Prostate gland (tissue), 2 donors: Measurements from ENCODE around the gene PEX5.

Experiments used
- CTCF ChIP-seq, 4 experiments: fragments of 200-600 bp in 2 of 4; fragments of 450-650 bp in 2 of 4; sonication (generic) in 2 of 4; IDR thresholded peaks; 1 replicate in 3 of 4; 2 replicates in 1 of 4; pipeline ENCODE4 v1.5.1; 2016 to 2019; ENCODE audit warnings: antibody characterized with exemption in 4 of 4, mild to moderate bottlenecking in 2 of 4, moderate library complexity in 2 of 4
- POLR2A ChIP-seq: fragments of 450-650 bp; IDR thresholded peaks from one replicate; pipeline ENCODE4 v1.6.1; 2016; ENCODE audit warnings: antibody characterized with exemption, mild to moderate bottlenecking
- POLR2AphosphoS5 ChIP-seq: sonication (generic); formaldehyde crosslinking; IDR thresholded peaks from one replicate; pipeline ENCODE4 v1.6.1; 2017; ENCODE audit warnings: antibody characterized with exemption

GRCh38 chr12:7217475-7218069, 28.1 kb downstream of the PEX5 start:
- TF ChIP-seq POLR2A (no peak), POLR2AphosphoS5 (no peak), CTCF (IDR thresholded peaks at IDR 0.05) (no peak)
